CD1c-positive myeloid dendritic cell (primary cell): ENCODE results near the gene RARA.
"Not testable (repeated sequence)": the region's sequence is repeated elsewhere in the genome, so short reads cannot be mapped to it uniquely, and the experiment has no call there.

Experiments used
- DNase-seq: peaks from one replicate; pipeline ENCODE4 v3.0.0-alpha.2; 2016; ENCODE audit errors: extremely low spot score

RARA gene

GRCh38 chr17:40298726-40299125, 10.3 kb upstream of the RARA start:
- DNase-seq: no peak

GRCh38 chr17:40299159-40299757, 9.7 kb upstream of the RARA start:
- not testable (repeated sequence) for DNase-seq

GRCh38 chr17:40301315-40301714, 7.7 kb upstream of the RARA start:
- DNase-seq: no peak

GRCh38 chr17:40303009-40303657, 5.8 kb upstream of the RARA start:
- peak; percentile 88 for DNase-seq

- no peak for DNase-seq
These were observed 5.0 kb upstream of the RARA start for GRCh38 chr17:40303708-40304551.

- DNase-seq: not testable (repeated sequence)
These were observed 4.5 kb upstream of the RARA start for GRCh38 chr17:40304552-40304863.

GRCh38 chr17:40304866-40305265, 4.1 kb upstream of the RARA start:
- not testable (repeated sequence) for DNase-seq

GRCh38 chr17:40306395-40306794, 2.6 kb upstream of the RARA start:
- no peak for DNase-seq

- no peak for DNase-seq
These were observed 1.8 kb upstream of the RARA start for GRCh38 chr17:40307001-40307730.

GRCh38 chr17:40307740-40308239, 1.2 kb upstream of the RARA start:
- peak; percentile 65 for DNase-seq

GRCh38 chr17:40309949-40310510, 1.1 kb downstream of the RARA start:
- DNase-seq: no peak

- no peak for DNase-seq
These were observed 2.0 kb downstream of the RARA start for GRCh38 chr17:40310882-40311391.

GRCh38 chr17:40311575-40311974, 2.6 kb downstream of the RARA start:
- DNase-seq: no peak

- no peak for DNase-seq
These were observed 3.3 kb downstream of the RARA start for GRCh38 chr17:40312131-40312731.

GRCh38 chr17:40312893-40313667, 4.1 kb downstream of the RARA start:
- no peak for DNase-seq

GRCh38 chr17:40313668-40314583, 4.9 kb downstream of the RARA start:
- no peak for DNase-seq

- peak; percentile 93 for DNase-seq
These were observed 5.6 kb downstream of the RARA start for GRCh38 chr17:40314584-40314956.

- DNase-seq: no peak
These were observed 6.2 kb downstream of the RARA start for GRCh38 chr17:40315206-40315605.
